NT2/D1 (cell line): ENCODE results near the gene BRINP2.

ENCODE experiments used
- SUZ12 ChIP-seq: IDR thresholded peaks from 2 replicates; pipeline ENCODE4 v1.6.1; 2011; ENCODE audit not compliant: insufficient read length, insufficient read depth; ENCODE audit errors: extremely low read depth
- ZNF274 ChIP-seq: IDR thresholded peaks from 2 replicates; pipeline ENCODE4 v1.6.1; 2011; ENCODE audit warnings: mild to moderate bottlenecking, low read depth, low read length

GRCh38 chr1:177142010-177142409 is 28.7 kb upstream of the BRINP2 start:
- TF ChIP-seq ZNF274 (no peak), SUZ12 (no peak)
